Nucleus accumbens (tissue), 56 donors: Measurements from ENCODE around the gene CAPN12.
A peak's percentile ranks its signal among the peaks of the same experiment; 100 is the strongest.
"Not testable (repeated sequence)": the region's sequence is repeated elsewhere in the genome, so short reads cannot be mapped to it uniquely, and the experiment has no call there.

Source experiments
- DNase-seq, 56 donors: peaks; one replicate each; lab custom pipeline; 2025; lab: John Stamatoyannopoulos, UW

CAPN12 gene, protein sequence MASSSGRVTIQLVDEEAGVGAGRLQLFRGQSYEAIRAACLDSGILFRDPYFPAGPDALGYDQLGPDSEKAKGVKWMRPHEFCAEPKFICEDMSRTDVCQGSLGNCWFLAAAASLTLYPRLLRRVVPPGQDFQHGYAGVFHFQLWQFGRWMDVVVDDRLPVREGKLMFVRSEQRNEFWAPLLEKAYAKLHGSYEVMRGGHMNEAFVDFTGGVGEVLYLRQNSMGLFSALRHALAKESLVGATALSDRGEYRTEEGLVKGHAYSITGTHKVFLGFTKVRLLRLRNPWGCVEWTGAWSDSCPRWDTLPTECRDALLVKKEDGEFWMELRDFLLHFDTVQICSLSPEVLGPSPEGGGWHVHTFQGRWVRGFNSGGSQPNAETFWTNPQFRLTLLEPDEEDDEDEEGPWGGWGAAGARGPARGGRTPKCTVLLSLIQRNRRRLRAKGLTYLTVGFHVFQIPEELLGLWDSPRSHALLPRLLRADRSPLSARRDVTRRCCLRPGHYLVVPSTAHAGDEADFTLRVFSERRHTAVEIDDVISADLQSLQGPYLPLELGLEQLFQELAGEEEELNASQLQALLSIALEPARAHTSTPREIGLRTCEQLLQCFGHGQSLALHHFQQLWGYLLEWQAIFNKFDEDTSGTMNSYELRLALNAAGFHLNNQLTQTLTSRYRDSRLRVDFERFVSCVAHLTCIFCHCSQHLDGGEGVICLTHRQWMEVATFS

DNA sequence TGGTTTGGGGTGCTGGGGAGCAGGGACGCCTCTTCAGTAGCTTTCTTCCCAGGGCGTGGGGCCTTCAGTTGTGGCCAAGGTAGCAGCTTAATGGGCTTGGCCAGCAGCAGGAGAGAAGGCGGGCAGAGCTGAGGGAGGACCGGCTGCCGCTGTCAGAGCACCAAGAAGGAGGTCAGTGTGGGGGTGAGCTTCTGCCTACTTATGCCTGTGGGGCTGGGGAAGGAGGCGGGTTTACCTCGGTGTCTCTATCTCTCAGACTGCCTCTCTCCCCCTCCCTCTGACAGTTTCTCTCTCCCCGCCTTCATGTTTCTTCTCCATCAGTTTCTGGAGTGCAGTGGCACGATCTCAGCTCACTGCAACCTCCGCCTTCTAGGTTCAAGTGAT is at the start of gene CAPN12:
TSS of gene CAPN12 (minus strand) at position 177 of the 384 bp plus-strand sequence. CDS start 309 bp downstream, outside the sequence.
- no peak for DNase-seq

DNA sequence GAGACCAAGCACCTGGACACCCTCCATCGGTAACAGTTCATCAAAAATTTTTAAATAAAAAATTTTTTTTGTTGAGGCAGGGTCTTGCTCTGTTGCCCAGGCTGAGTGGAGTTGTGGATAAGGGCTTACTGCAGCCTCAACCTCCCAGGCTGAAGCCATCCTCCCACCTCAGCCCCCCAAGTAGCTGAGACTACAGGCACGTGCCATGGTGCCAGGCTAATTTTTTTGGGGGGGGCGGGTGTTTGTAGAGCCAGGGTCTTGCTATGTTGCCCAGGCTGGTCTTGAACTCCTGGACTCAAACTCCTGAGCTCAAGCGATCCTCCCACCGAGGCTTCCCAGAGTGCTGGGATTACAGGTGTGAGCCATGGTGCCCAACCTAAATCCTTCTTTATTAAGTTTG is 49.4 kb upstream of the CAPN12 start:
- no peak for DNase-seq

DNA sequence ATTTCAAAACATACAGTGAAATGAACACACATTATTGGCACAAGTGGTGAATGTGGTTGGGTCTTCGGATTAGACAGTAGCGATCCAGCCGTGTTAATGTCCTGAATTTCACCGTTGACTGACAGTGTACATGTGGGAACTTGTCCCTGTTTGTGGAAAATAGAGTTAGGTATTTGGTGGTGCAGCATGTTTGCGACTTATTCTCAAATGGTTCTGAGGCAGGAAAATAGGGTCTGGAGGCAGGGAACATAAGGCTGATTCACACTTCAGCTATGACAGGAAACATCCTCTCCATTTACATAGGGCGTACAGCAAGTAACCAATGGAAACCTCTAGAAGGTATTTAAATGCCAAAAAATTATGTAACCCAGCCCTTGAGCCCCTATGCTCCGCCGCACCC is 48.9 kb upstream of the CAPN12 start:
- DNase-seq, result no peak

DNA sequence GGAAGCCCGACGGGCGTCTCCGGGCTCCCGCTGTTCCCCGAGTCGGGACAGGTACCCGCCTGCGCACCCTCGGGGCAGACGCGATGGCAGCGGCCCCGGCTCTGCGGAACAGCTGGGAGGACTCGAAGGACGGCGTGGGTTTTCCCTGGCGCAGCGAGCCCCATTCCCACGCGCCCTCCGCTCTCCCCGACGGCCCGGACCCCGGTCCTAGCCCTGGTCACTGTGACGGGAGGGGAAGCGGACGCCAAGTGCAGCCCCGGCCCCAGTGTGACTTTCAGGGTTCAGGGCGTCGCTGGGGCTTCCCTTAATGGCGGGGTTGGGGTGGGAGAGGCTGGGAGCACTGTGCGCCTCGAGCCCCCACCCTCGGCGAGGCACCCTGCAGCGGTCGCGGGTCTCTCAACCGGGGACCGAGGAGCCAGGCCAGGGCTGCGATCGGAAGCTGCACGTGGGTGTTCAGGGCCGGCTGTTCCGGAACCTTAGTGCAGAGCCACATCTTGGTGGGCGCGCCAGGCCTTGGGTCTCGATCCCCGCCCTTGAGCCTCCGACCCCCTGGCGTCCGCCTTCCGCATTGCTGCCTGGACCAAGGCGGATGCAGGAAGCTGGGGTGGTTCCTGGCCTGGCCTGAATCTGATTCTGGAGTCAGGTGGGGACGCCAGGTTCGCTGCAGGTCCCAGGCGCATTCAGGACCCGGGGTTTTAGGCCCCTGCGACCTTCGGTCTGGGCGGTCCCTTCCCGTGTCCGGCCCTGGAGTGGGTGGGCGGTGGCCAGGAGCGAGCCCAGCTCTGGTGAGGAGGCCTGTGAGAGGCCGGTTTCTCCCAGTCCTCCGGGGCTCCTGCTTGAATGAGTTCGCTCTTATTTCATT is 48.2 kb upstream of the CAPN12 start:
- DNase-seq, result peak in 2 of 56 donors; percentile 1 to 7

DNA sequence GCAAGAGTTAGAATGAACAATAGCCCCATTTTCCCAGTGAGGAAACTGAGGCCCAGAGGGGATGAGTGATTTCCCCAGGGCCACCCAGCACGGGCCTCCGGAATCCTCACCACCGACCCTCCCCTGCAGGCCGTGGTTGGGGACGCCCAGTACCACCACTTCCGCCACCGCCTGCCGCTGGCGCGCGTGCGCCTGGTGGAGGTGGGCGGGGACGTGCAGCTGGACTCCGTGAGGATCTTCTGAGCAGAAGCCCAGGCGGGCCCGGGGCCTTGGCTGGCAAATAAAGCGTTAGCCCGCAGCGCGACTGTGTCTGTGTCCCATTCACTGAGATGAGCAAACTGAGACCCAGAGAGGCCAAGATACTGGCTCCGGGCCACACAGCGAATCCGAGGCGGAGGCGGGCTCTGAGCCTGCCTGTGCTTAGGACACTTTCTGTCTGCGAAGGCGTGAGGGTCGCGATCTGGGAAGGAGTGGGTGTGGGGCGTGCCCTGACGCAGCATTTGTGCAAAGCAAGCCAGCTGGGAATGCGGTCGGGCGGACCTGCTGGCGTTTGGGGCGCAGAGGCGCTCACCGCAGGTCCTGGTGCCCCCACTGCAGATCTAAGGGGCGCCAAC is 47.3 kb upstream of the CAPN12 start:
- not testable (repeated sequence) for DNase-seq

DNA sequence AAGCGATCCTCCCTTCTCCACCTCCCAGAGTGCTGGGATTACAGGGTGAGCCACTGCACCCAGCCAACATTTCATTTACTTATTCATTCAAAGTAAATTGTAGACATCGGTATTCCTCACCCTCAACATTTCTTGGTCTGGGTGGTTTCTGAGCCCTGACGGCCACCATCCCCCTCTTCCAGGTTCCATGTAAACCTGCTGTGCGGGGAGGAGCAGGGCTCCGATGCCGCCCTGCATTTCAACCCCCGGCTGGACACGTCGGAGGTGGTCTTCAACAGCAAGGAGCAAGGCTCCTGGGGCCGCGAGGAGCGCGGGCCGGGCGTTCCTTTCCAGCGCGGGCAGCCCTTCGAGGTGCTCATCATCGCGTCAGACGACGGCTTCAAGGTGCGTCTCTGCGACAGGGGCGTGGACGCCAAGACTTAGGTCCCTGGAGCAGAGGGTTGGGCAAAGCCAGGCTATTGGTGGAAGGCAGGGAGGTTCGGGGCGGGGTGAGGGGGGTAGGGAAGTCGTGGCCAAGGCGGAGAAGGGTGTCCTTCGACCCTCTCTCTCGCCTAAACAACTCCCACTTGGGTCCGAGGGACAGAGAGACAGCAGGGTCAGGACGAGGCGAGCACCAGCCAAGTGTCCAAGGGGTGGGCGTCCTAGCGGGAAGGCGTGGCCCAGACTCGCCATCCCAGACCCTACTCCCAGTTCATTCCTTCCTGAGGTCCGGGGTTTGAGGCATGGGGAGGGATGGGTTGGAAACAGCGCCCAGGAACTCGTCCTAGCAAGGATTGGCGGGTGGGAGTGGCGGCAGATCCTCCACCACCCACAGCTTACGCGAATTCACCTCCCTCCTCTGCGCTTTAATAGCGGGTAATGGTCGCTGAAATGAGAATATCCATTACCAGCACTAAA is 46.5 kb upstream of the CAPN12 start:
- not testable (repeated sequence) for DNase-seq

DNA sequence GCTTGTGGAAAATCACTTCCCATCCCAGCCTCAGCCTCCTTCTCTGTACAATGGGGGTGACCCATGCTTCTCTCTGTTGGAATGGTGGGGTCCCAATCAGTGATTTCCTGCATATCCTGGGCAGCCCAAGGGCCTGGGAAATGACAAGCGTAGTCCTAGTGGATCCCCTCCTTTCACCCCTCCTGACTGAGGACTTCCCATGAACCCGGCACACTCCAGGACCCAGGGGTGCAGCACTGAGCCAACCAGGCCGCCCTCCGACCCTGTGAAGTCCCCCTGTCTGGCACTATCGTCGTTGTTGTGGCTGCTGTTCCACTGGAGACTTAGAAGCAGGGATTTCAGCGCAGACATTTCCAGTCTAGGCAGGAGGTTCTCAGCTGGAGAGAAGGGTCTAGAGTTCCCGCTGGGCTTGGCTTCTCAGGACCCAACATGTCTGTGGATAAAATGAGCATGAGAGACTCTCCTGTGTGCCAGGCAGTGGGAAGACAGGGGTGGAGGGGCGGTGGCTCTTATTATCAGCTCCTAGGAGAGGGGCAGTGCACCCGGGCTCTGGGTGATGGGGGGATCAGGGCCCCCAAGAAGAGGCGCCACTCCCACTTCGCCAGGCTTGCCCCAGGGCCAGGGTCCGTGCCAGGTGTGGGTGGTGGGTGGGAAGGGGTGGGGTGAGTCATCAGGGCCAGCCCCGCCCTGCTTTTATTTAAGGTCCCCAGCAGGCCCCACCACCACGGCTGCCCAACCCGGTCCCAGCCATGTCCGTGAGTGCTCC is 44.4 kb upstream of the CAPN12 start, which contains the start of gene LGALS7B:
TSS of gene LGALS7B (plus strand) at position 723 of the 766 bp plus-strand sequence. CDS start at position 750, 27 bp downstream.
- DNase-seq, result no peak

DNA sequence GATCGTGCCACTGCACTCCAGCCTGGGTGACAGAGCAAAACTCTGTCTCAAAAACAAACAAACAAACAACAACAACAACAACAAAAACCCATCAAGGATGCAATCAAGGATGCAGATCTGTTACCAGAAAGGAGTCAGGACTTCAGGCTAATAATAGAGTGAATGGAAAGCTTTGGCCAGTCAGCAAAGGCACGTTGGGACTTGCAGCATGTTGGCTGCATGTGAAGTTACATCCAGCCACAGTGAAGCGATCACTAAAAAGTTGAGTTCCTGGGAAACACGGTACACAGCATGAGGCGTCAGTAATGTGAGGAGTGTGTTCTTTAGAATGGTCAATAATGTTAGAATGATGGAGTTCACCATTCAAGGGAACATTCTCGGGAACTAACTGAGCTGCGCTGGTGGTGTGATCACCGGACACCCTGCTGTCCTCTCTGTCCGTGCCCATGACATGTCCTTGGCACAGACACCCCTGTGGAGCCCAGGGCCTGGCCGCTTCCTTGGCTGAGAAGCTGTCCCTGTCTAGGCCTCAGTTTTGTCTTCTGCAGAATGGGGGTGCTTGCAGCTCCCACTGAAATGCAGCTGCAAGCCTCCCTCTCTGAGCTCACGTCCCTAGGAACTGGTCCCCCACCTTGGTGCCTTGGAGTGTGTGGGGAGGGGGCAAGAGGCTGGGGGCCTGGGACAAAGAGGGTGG is 42.4 kb upstream of the CAPN12 start:
- DNase-seq, result no peak

DNA sequence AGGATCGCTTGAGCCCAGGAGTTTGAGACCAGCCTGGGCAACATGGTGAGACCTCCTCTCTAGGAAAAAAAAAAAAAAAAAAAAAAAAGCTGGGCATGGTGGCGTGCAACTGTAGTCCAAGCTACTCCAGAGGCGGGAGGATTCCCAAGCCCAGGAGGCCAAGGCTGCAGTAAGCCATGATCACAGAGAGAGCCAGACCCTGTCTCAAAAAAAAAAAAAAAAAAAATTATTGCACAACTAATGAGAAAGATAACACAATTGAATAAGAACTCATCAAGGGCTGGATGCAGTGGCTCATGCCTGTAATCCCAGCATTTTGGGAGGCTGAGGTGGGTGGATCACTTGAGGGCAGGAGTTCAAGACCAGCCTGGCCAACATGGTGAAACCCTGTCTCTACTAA is 41.8 kb upstream of the CAPN12 start:
- not testable (repeated sequence) for DNase-seq

DNA sequence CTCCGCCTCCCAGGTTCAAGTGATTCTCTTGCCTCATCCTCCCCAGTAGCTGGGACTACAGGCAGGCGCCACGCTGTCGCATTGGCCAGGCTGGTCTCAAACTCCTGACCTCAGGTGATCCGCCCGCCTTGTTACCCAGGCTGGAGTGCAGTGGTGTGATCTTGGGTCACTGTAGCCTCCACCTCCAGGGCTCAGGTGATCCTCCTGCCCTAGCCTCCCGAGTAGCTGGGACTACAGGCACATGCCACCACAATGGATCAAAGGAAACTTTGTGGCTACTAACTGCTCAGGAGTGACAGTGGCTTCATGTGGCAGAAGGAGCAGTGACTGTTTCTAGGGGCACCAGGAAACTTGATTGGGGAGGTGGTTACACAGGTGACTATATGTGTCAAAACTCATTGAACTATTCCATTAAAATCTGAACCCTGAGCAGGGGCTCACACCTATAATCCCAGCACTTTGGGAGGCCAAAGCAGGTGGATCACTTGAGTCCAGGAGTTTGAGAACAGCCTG is 41.0 kb upstream of the CAPN12 start:
- no peak for DNase-seq

DNA sequence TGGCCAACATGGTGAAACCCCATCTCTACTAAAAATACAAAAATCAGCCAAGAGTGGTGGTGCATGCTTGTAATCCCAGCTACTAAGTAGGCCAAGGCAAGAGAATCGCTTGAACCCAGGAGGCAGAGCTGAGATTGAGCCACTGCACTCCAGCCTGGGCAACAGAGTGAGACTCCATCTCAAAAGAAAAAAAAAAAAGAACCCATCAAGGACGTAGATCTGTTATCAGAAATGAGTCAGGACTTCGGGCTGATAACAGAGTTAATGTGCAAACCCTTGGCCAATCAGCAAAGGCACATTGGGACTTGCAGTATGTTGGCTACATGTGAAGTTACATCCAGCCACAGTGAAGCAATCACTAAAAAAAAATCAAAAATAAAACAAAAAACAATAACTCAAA is 40.0 kb upstream of the CAPN12 start:
- DNase-seq, result no peak

DNA sequence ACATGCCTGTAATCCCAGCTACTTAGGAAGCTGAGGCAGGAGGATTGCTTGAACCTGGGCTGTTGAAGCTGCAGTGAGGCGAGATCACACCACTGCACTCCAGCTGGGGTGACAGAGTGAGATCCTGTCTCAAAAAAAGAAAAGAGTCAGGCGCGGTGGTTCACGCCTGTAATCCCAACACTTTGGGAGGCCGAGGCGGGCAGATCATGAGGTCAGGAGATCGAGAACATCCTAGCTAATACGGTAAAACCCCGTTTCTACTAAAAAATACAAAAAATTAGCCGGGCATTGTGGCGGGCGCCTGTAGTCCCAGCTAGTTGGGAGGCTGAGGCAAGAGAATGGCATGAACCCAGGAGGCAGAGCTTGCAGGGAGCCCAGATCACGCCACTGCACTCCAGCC is 37.9 kb upstream of the CAPN12 start:
- DNase-seq, result not testable (repeated sequence)

DNA sequence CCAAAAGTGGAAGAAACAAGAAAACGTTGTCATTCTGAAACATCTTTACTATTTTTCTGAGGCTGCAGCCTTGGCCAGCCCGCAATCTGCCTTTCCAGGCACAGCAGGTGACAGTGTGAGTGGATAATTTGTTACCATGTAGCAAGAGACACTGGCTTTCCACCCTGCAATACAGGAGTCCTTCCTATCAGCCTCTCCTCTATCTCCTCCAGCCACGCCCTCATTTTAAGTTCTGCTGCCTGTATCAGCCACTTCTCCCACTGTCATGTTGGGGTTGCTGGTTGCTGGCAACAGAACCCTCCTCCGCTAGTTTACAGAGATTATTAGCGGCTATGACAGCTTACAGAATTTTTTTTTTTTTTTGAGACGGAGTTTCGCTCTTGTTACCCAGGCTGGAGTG is 36.8 kb upstream of the CAPN12 start:
- DNase-seq, result no peak

DNA sequence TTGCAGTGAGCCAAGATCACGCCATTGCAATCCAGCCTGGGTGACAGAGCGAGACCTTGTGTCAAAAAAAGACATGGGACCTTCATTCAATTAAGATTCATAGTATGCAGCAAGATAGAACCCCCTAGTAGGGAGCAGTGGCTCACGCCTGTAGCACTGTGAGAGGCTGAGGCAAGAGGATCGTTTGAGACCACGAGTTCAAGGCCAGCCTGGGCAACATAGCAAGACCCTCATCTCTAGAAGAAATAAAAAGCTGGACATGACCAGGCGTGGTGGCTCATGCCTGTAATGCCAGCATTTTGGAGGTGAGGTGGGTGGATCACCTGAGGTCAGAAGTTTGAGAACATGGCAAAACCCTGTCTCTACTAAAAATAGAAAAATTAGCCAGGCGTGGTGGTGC is 36.2 kb upstream of the CAPN12 start:
- no peak for DNase-seq

DNA sequence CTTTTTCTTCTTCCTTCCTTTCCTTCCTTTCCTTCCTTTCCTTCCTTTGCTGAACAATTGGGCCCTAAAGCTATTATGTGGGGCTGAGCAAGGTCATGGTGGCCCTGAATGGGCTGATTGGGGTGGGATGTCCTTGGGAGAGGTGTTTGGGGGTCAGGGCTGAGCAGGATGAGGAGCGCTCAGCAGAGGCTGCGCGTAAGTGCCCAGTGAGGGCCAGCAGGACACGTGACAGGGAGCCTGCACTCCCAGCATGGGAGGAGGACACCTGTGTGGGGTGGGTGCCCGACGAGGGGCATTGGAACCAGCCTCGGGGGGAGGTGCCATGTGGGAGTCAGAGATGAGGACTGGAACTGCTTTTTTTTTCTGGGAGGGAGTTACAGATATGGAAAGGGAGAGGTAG is 34.5 kb upstream of the CAPN12 start:
- DNase-seq, result no peak

DNA sequence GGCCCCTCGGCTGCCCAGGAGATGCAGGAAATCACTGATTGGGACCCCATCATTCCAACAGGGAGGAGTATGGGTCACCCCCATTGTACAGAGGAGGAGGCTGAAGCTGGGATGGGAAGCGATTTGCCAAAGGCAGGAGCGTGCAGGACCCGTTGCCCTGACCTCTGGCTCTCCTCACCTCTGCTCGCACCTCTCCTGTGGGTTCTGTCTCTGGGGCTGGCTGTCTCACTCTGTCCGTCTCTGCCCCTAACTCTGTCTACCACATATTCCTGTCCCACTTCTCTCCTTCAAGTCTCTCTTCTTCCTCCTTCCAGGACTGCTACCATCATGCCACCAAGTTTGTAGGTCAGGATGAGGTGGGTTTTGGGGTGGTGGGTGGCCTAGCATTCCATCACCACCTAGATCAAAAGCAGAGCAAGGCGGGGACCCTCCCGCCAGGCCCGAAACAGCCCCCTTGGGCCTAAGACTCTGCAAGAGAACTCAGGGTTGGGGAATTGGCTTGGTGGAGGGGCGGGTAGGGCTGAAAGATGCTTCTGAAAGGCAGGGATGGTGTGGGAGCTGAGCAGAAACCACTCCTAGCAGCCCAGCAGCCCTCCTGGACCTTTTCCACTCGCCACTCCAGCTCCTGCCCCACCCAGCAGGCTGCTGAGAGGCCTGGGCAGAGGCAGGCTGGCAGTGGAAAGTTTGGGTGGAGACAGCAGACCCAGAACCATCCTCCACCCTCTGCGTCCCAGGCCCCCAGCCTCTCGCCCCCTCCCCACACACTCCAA is 30.1 kb upstream of the CAPN12 start:
- no peak for DNase-seq
